ENCODE data around the gene NCBP2L. TPM values are rescaled to one million over a fixed set of nuclear protein-coding genes. Genes with fewer than 3 reads are reported as not detected.

The NCBP2L gene
- total and polyA plus RNA-seq, 9 of the 15 experiments (the other 6 are each of a cell fraction or from before 2014, with no cell fraction given): not detected

DNA sequence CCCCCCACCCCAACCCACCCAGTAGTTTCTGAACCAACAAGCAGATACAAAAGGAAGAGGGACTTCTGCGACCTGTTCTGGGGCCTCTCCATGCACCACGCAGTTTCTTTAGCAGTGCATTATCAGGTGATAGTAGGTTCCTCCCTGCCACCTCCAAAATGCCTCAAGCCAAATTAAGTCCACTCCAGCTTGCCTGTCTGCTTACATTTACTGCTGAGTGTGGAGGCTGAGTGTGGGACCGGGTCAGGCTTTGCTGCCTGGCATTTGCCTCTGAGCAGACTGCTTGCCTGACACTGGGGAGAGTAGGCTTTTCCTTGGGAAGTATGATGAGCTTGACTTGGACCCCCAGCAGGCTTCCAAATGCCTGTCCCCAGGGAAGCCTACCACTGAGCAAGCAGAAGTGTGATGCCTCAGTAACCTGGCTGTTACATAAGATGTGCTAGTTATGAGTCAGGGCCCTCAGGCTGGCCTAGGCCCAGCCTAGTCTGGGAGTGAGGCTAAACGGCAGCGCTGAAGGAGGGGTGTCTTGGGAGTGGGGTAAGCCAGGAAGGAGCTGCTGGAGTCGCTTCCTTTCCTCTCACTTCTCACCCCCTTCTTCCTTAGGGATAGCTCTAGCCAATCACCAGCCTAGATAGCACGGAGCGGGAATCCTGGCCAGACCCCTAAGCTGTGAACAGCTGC lies 10.9 kb upstream of the NCBP2L start (continued):
- TF ChIP-seq BCL6 (CRISPR knock-in tag; IDR thresholded peaks at IDR 0.05): no peak

DNA sequence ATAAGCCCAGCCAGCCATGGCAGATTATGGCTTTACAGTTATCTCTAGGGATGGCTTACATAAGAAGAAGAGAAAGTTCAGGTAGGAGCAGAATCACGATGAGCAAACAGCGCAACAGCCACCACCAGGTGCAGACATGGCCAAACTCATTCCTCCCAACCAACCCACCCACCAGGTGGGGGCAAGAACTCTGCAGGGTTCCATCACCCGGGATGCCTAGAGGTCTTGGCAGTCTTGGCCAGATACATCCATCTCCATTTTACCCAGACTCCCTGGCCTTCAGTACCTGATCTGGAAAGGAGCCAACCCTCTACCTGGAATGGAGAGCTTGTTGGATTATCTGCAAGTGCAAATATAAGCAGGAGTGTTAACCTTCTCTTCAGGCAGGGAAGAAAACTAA lies 9.5 kb upstream of the NCBP2L start:
- ChIA-PET POLR2A (interaction anchor here (0.6 kb wide), 1 partner anchor 654 kb away, joined by 3 read pairs; no protein-coding TSS in a partner anchor), CTCF (ENCODE audit: low intra/inter-chr PET ratio) (no interaction called here)
- TF ChIP-seq RBM14 (IDR thresholded peaks at IDR 0.05; ENCODE audit: borderline replicate concordance, insufficient read depth, low read depth, low read length) (no peak), CXXC5 (CRISPR knock-in tag; IDR thresholded peaks at IDR 0.05) (no peak), DNMT1 (IDR thresholded peaks at IDR 0.05) (no peak), STAT5A (IDR thresholded peaks at IDR 0.05; ENCODE audit: borderline replicate concordance, low read length) (no peak), SNRNP70 (optimal IDR thresholded peaks at IDR 0.05; ENCODE audit: low read depth, low read length) (no peak), BMI1 (IDR thresholded peaks at IDR 0.05; ENCODE audit: low read length) (no peak), MEIS2 (IDR thresholded peaks at IDR 0.05; ENCODE audit: partially characterized antibody) (no peak), KLF16 (IDR thresholded peaks at IDR 0.05) (no peak), MAFK (IDR thresholded peaks at IDR 0.05; ENCODE audit: low read length) (no peak), TRIM24 (IDR thresholded peaks at IDR 0.05) (no peak)
- no peak overlapping the region for H3K4me3 ChIP-seq
- in situ Hi-C loops (cut with MboI) (no loop called here), intact Hi-C loops (cut with micrococcal nuclease) (no loop called here)
- H3K4me1 ChIP-seq (replicated peaks in 1 of 2; ENCODE audit: control insufficient read depth in 2 of 2, insufficient read depth in 2 of 2, low read length in 2 of 2): no peaks in the 10 kb centered on the region
- no peaks in the 10 kb centered on the region for H3K79me2 ChIP-seq (ENCODE audit: control insufficient read depth, insufficient read depth, low read length)
- no TSS peak for BruUV-seq (replicated peaks)
- no peak overlapping the region for H3K27ac ChIP-seq (ENCODE audit: extremely low read depth, low read depth, low read length)
- H3K9ac ChIP-seq (ENCODE audit: insufficient read depth in 1 of 2, low read depth in 2 of 2, low read length in 2 of 2): no peak overlapping the region
- ATAC-seq (no peak), FAIRE-seq (no peak), DNase-seq (ENCODE audit: extremely low read depth in 1 of 4, low spot score in 3 of 4) (no peak)
- WGBS (ENCODE audit: insufficient coverage, low coverage, missing lambda C conversion rate): 8% methylated on average over 3 of the region's 3 CpGs
- no peak overlapping the region for H2AFZ ChIP-seq (ENCODE audit: low read depth, low read length)
- no peak overlapping the region for H3K4me2 ChIP-seq (ENCODE audit: insufficient read depth, low read length)
- H3K36me3 ChIP-seq (ENCODE audit: control insufficient read depth, insufficient read depth, low read length): no peaks in the 10 kb centered on the region
- no peaks in the 10 kb centered on the region for H4K20me1 ChIP-seq (replicated peaks; ENCODE audit: control insufficient read depth, insufficient read depth, low read length)
- H3K9me3 ChIP-seq (replicated peaks; ENCODE audit: control insufficient read depth, insufficient read depth, low read depth, low read length): no peaks in the 10 kb centered on the region
- H3K27me3 ChIP-seq (ENCODE audit: control insufficient read depth in 2 of 2, insufficient read depth in 2 of 2, low read length in 2 of 2): 0 out of 5 replicates have a peak, but pooled peaks cover 2 to 12% of the 10 kb centered on the region in 2 experiments
- no peaks in the 10 kb centered on the region for H3K9me1 ChIP-seq (ENCODE audit: control insufficient read depth, insufficient read depth, low read length)
